Measurements from ENCODE around the gene WDR7.

Gene WDR7

DNA sequence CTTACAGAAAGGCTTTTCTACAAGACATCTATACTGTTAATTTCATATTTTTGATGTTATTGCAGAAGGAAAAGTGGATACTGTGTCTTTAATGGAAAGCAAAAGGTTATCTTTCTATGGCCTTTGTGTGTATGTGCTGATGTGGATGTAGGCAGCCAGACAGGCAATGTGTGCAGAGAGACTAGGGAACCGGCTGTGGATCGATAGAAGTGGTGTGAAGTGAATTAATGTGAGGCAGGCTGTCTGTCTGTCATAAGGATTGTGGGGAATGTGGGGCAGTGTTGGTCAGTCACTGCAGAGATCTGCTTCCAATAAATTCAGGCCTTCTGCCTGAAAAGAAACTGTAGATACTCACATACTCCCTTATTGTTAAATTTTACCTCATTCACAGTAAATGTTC is 156.7 kb downstream of the WDR7 start:
- no peak for DNase-seq

DNA sequence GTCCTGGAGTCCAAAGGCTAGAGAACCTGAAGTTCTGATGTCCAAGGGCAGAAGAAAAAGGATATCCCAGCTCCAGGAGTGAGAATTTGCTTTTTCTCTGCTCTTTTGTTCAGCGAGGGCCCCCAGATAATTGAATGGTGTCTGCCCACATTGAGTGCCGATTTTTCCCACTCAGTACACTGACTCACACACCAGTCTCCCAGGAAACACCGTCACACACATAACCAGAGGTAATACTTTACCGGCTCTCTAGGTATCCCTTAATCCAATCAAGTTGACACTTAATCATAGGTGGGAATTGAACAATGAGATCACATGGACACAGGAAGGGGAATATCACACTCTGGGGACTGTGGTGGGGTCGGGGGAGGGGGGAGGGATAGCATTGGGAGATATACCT is 161.5 kb downstream of the WDR7 start:
- no peak for DNase-seq

DNA sequence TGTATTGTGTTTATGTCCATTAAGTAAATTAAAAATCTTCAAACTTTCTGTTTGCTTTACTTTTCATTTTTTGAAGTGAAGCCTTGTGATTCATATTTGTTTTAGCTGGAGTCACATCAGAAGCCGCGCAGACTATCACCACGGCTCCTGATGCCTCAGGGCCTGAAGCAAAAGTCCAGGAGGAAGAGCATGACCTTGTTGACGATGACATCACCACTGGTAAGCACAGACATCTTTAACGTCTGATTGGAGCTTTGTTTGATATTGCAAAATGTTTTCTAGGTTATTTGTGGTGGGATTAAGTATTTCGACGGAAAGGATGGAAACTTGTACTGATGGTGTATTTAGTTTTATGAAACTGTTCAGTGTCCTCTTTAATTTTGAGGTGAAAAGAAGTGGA is 164.8 kb downstream of the WDR7 start:
- DNase-seq = no peak

DNA sequence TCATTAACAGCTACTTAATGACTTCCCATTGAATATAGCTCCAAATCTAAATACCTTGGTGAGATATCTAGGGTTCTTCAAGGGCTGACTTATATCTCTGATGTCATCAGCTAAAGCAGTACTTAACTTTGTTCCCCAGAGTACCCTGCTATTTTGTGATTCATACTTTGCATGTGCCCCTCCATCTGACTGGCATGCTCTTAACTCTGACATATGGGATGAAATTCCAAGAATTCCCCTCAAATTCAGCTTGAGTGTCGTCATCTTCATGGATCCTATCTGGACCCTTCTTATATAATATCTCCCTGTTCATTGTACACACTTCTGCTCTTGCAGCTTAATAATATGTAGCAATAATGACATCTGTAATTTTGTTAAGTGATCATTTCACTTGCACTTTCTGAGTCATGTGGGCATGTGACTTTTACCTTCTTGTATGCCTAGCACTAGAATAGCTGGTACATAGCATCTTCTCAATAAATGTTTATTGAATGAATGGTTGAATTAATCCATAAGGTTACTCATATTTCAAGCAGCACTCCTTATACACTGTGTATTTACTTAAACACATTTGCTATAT is 172.9 kb downstream of the WDR7 start:
- DNase-seq = peak; percentile 71

DNA sequence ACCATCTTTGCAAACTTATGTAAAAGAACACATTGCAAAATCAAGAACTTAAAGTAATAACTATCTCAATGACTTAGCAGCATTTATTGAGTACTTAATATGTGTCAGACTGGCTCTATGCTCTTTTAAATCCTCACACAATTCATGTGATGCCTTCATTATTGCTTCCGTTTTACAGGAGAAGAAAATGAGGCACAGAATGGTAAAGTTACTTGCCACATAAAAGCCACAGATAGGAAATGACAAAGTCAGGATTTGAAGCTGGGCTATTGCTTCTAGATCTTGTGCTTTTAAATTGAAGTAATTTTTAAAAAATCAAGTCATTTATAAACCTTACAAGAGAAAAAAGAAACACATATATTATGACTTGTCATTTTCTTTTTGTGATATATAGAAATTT is 174.2 kb downstream of the WDR7 start:
- no peak for DNase-seq

DNA sequence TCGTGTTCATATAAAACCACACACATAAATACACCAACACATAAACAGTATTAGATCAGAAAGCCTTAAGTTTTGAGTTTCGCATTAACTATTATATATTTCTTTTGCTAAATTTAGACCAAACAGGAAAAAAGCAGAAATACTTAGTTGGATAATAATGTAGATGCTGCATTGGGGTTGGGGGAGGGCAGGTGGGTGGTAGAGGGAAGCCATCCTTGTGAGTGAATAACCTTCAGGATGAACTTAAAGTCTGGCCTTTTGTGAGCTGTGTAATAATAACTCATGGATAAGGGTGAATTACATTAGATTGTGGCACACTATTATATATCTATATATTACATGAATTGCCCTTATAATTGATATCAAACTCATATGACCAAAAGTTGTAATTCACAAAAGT is 174.7 kb downstream of the WDR7 start:
- DNase-seq = no peak

DNA sequence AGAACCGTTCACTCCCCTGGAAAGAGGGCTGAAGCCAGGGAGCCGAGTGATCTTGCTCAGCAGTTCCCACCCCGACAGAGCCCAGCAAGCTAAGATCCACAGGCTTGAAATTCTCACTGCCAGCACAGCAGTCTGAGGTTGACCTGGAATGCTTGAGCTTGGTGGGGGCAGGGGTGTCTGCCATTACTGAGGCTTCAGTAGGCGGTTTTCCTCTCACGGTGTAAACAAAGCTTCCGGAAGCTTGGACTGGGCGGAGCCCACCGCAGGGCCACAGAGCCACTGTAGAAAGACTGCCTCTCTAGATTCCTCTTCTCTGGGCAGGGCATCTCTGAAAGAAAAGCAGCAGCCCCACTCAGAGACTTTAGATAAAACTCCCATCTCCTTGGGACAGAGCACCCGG is 180.8 kb downstream of the WDR7 start:
- peak; percentile 31 for DNase-seq

DNA sequence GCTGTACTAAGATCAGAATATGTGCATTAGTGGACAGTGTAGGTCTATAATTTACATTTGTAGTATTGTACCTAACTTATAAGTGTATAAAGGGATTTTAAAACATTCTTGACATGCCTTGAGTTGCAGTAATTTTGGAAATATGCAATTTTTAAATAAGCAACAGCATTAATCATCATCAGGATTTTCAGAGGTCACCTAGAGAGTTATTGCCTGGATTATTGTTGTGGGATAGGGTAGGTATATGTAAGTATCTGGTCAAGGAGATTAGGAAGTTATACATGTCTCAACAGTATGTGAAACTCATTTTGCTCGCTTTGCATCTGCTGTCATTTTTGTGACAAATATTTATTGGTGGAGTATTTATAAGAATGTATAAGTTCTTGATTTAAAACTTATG is 184.2 kb downstream of the WDR7 start:
- DNase-seq = peak; percentile 16

DNA sequence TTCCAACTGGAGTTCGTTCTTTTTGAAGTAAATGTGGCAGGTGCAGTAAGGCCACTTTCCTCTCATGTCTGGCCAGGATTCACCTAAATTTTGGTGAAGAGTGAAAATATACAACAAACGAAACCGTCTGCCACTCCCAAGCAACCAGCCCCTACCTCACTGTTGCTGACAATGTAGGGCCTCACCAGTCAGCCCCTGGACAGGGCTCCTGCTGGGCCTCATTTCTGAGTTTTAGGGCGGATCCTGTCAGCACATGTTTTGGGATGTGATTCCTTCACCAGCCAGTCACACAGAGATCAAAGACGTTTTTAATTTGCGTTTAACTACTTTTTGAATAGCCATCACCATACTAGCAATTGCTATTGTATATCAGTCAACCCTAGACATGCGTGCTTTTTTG is 185.0 kb downstream of the WDR7 start:
- no peak for DNase-seq

DNA sequence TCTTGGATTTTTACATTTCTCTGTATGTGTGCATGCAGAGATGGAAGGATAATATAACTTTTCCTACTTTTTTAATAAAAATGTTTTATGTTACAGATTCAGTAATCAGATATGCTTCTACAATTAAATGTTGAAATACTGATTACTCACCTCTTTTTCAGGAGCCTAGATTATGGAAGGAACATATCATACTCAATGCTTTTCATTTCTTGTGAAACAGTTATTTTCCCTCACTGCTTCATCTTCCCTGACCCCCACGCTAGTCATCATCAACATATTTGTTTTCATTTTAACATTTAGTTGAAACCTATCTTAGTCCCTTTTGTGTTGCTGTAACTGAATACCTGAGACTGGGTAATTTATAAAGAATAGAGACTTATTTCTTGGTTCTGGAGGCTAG is 190.7 kb downstream of the WDR7 start:
- no peak for DNase-seq

DNA sequence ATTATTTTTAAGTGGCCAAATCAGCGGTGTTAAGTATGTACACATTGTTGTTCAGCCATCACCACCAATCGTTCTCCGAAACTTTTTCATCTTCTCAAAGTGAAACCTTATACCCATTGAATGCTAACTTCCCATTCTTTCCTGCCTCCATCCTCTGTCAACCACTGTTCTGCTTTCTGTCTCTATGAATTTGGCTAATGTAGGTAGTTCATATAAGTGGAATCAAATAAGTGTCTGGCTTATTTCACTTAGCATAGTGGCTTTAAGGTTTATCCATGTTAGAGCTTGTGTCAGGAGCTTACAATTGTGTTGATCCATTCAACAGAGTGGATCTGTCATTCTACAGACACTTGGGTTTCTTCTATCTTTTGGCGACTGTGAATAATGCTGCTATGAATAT is 192.1 kb downstream of the WDR7 start:
- DNase-seq = no peak

DNA sequence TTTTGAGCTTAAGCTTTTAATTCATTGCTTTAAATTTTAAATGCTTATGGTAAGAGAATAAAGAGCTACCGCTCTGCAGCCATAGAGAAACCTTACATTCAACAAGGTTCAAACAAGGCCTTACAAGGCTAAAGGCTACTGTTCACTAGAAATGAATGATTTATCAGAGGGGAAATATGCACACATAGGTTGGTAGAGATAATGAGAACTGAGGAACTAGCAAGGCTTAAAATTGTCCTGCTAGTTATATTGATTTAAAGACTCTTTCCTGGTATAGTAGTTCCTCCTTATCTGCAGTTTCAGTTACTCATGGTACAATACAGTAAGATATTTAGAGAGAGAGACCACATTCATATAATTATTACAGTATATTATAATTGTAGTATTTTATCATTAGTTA is 193.4 kb downstream of the WDR7 start:
- DNase-seq = no peak

DNA sequence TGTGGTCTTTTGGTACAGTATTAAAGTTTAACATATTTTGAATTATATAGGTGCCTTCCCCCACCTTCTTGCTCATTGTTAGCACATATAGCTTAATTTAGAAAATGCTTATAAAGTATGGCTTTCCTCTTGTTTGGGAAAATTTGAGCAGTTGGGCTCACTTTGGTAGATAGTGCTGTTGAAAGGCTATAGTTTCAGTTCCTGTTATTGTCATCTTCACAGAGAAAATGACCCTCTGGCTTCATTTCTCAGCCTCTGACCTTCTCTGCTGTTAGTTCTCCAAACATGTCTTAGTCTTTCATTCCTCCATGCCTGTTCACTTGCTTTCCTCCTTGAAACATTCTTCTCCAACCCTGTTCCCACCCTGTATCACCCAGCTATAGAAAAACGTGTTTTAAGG is 200.6 kb downstream of the WDR7 start:
- DNase-seq = no peak

DNA sequence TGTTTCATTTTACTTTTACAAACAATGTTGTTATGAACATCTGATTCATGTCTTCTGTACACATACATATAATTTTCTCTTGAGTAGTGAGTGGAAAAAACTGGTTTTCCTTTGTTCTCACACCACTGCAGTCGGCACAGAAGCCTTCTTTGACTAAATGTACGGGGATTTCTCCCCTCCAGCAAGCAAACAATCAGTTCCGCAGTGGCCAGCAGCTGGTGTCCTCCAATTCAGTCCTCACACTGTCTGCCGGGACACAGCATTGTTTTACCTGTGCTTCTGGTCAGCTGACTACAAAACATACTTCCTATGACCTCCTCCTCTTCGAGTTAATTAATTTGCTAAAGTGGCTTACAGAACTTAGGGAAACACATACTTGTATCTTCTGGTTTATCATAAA is 202.8 kb downstream of the WDR7 start:
- no peak for DNase-seq

DNA sequence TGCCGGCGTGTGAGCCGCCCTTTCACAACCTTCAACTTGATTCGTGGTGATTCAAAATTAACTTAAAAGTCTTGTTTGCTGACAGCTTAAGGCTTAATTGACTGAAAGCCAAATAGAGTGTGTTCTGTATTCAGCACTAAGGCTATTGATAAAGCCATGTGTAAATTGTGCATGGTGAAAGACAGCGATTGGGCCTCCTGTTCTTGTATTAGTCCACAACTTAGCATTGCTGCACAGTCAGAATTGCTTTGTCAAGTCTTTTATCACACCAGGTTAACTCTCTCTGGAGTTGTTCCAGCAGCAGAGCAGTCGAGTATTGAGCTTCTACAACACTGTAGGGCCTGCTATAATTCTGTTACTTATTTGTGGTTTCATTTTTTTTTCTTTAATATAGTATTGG is 210.1 kb downstream of the WDR7 start:
- DNase-seq = no peak

DNA sequence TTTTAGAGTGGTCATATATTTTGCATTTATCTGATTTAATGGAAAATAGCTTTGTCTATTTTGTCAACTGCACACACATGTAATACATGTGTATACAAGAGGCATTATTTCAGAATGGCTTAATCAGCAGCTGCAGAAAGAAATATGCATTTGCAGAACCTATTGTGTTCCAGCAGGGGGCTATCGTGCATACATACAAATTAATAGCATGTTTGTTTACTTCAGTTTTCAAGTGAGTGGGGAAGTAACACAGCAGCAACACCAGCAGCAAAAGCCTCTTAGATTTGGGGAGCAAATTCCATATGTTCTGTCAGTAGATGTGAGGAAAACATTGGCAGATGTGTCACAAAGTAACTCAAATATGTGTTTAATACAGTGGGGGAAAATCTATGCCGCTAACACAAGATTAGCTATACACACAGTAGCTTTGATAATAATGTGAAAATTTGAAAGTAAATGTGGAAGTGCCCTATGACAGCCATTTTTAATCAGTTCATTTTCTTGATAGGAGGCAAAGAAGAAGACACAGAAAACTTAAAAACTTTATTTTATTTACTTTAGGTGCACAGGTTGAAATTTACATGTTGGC is 218.1 kb downstream of the WDR7 start:
- peak; percentile 41 for DNase-seq

DNA sequence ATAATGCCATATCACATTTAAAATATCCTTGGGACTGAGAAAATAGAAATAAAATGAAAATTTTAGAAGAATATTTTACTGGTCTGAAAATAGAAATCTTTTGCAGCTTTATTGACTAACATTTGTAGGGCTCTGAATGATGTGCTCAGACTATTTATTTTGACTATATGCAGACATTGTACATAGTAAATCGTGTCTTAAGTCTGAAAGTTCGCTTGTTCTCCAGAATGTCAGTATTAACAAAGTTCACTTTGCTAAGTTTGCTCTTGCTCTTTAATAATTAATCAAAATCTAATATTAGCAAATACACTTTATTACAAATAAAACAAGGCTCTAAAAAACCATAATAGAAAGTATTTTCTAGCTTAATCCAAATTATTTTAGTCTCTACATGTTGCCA is 219.8 kb downstream of the WDR7 start:
- DNase-seq = no peak

DNA sequence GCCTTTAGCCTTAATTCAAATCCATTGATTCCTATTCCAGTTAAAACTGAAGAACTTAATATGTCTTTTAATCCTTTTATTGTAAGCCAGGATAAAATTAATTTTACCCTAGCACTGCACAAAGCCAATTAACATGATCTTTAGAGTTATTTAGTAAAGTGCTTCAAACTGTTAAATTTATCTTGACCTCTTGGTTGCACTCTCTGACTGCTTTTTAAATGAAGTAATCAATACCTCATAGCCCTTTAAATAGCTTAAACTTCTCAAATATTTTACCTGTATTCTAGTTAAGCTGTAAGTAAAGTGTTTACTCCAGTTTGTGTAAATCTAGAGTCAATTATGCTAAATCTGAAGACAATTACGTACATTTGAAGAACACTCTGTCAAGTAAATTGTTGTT is 221.0 kb downstream of the WDR7 start:
- DNase-seq = no peak

DNA sequence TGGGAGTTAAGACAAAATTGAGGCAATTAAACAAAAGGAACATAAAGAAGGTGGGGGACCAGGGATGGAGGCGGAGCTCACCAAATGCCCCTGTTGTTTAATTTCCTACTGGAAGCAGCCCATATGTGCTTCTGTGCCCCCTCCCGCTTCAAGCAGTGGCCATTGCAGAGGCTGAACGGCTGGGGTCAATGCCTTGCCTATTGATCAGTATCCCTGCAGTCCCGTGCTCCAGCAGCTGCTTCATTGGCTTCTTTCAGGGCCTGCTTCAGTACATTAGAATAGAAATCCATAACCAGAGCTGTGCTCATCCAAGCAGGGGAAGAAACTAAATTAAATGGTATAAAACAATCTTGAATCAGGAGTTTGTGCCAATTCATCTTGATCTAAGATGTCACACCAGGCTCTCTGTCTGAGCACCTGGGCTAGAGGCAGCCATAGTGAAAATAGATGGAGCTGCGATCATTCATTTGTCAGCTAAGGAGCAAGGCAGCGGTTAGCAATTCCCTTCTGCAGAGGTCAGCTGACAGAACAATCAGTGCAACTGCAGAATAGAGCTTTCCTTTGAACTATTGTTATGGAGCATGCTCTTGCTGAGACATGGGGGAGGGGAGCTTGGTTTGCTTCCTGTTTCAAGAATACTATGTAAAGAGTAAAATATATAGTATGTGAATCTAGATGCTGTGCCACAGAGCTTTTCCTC is 222.4 kb downstream of the WDR7 start:
- DNase-seq = no peak

DNA sequence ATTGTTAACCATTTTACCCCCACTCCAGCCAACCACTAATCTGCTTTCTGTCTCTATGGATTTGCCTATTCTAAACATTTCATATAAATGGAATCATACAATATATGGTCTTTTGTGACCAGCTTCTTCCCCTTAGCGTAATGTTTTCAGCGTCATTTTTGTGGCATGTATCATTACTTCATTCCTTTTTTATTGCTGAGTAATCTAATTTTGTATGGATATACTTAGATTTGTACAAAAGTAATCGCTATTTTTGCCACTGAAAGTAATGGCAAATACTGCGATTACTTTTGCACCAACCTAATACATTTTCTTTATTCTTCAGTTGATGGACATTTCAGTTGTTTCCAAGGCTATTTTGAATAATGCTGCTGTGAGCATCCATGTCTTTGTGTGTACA is 227.6 kb downstream of the WDR7 start:
- no peak for DNase-seq

DNA sequence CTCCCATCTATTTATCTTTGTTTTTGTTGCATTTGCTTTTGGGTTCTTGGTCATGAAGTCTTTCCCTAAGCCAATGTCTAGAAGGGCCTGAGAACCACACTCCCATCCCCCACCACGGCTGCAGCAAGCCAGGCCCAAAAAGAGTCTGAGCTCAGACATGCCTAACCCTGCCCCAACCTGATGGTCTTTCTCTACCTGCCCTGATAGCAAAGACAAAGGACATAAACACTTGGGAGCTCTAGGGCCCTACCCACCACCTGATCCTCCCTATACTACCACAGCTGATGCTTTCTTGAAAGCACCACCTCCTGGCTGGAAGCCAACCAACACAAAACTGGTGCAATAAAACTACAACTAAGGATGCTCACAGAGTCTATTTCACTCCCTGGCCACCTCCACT is 233.4 kb downstream of the WDR7 start:
- no peak for DNase-seq

DNA sequence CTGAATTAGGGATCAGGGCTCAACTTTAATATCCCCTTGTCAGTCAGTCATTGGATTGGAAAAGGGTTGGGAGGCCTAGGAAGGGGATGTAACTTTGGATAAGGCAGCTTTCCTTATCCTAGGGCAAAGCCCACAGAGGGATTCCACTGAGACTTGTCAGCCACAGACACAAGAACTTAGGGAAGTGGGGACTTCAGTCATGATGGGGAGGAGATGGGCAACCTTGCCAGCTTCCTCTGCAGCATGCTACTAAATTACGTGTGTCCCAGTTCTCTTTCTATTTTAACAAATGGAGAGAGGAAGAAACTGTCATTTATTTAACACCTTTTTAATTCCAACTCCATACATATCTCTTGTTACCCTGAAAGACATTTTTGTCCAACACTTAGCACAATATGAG is 237.8 kb downstream of the WDR7 start:
- no peak for DNase-seq

DNA sequence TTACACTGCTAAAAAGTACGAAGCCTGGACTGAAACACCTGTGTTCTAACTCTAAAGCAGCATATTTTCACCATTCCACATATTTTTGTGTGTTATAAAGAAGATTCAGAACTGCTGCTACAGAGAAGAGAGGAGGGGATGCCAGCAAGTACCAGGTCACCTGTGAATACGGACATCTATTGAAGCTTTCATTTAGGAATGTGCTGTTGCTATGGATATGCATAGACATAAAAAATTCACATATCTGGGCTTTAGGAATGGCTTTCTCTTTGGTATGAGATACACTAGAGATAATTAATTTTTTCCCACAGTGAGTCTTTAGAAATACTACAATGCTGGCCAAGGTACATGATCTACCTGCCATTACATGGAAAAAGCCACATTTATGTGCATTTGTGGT is 238.5 kb downstream of the WDR7 start:
- no peak for DNase-seq

DNA sequence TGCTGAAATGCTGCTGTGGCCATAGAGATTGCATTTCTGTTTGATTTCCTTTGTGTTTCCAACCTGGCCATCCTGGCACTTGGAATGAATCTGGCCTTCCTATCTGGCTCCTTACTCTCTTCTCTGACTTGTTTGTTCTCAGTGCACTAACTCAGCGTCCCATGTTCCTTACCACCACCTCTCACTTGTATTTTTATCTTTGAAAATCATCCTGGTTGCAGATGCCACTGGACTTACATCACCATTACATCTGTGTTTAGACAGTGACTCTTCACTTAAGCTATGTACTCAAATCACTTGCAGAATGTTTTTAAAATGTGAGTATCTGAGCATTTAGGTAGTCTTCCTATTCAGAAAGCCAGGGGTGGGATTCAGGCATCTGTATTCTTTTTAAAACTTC is 239.5 kb downstream of the WDR7 start:
- peak; percentile 93 for DNase-seq

DNA sequence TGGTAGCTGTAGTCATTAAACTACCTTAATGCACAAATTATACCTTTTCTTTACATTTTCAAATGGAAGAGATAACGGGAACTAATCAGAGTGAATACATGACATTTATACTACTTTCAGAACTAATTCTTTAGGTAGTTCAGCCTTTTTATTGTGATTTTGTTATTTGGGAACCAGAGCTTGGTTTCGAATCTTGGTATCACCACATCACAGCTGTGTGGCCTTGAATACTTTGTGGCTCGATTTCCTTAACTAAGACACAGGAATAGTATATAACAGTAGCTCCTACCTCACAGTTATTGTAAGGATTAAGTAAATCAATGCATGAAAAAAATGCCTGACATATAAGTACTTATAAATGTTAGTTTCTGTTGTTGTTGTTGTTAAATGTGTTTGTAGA is 240.0 kb downstream of the WDR7 start:
- DNase-seq = no peak
